GM18511 (cell line): ENCODE data around the gene ASIC3.
"Not testable (repeated sequence)": the region's sequence is repeated elsewhere in the genome, so short reads cannot be mapped to it uniquely, and the experiment has no call there.

ENCODE experiments used
- ATAC-seq: cut with Tn5 transposase; IDR thresholded peaks from one replicate; pipeline ENCODE4 v1.9.1; 2021; ENCODE audit warnings: mild to moderate bottlenecking, moderate library complexity; ENCODE audit not compliant: unreplicated experiment

Gene ASIC3

GRCh38 chr7:151032936-151033863 is 15.1 kb upstream of the ASIC3 start:
- ATAC-seq = no peak

- ATAC-seq = no peak
These were observed 14.5 kb upstream of the ASIC3 start for GRCh38 chr7:151033864-151034249.

GRCh38 chr7:151034312-151035025 is 13.9 kb upstream of the ASIC3 start:
- no peak for ATAC-seq

- ATAC-seq = no peak
These were observed 13.2 kb upstream of the ASIC3 start for GRCh38 chr7:151035026-151035717.

GRCh38 chr7:151035902-151036301 is 12.4 kb upstream of the ASIC3 start:
- ATAC-seq = no peak

GRCh38 chr7:151038951-151039849 is 9.1 kb upstream of the ASIC3 start:
- ATAC-seq = peak; percentile 75

GRCh38 chr7:151039850-151040548 is 8.3 kb upstream of the ASIC3 start:
- peak; percentile 10 for ATAC-seq

- ATAC-seq = no peak
These were observed 7.5 kb upstream of the ASIC3 start for GRCh38 chr7:151040616-151041375.

- not testable (repeated sequence) for ATAC-seq
These were observed 4.9 kb upstream of the ASIC3 start for GRCh38 chr7:151043449-151043848.

GRCh38 chr7:151043959-151044358 is 4.4 kb upstream of the ASIC3 start:
- ATAC-seq = no peak

GRCh38 chr7:151045262-151045661 is 3.1 kb upstream of the ASIC3 start:
- ATAC-seq = no peak

GRCh38 chr7:151045967-151046366 is 2.4 kb upstream of the ASIC3 start:
- ATAC-seq = no peak

- no peak for ATAC-seq
These were observed 1.4 kb upstream of the ASIC3 start for GRCh38 chr7:151046603-151047573.

GRCh38 chr7:151048911-151049463 is 656 bp downstream of the ASIC3 start:
- ATAC-seq = no peak

GRCh38 chr7:151051108-151051507 is 2.8 kb downstream of the ASIC3 start:
- no peak for ATAC-seq

GRCh38 chr7:151053096-151053495 is 4.8 kb downstream of the ASIC3 start:
- no peak for ATAC-seq

GRCh38 chr7:151053751-151054150 is 5.4 kb downstream of the ASIC3 start:
- no peak for ATAC-seq

- no peak for ATAC-seq
These were observed 7.9 kb downstream of the ASIC3 start for GRCh38 chr7:151056283-151056665.
